Transverse colon (tissue), 4 donors: ENCODE data around the gene PAK1IP1. TPM values are rescaled to one million over a fixed set of nuclear protein-coding genes. Genes with fewer than 3 reads are reported as not detected.
A peak's percentile ranks its signal among the peaks of the same experiment; 100 is the strongest.
"Not testable (repeated sequence)": the region's sequence is repeated elsewhere in the genome, so short reads cannot be mapped to it uniquely, and the experiment has no call there.

Source experiments
- DNase-seq: peaks from one replicate; pipeline ENCODE4 v3.0.0-alpha.2; 2019
- H3K27ac ChIP-seq, 4 donors: fragments of 200-600 bp; sonication (generic); 2 replicates each; pipeline ENCODE4 v1.5.1; 2016 to 2018; ENCODE audit warnings: inconsistent platforms in 4 of 4
- H3K27me3 ChIP-seq: fragments of 200-600 bp; sonication (generic); 2 replicates; pipeline ENCODE4 v1.5.1; 2017; ENCODE audit warnings: inconsistent platforms
- H3K36me3 ChIP-seq, 4 donors: fragments of 200-600 bp; sonication (generic); 2 replicates each; pipeline ENCODE4 v1.5.1; 2017 to 2019; ENCODE audit warnings: inconsistent platforms in 4 of 4
- H3K4me1 ChIP-seq, 4 donors: fragments of 200-600 bp; sonication (generic); 2 replicates each; pipeline ENCODE4 v1.5.1; 2017 to 2020; ENCODE audit warnings: inconsistent platforms in 4 of 4
- H3K4me3 ChIP-seq, 4 donors: fragments of 200-600 bp; sonication (generic); 1 replicate in 1 of 4; 2 replicates in 3 of 4; pipeline versions ENCODE4 v1.5.1 to v1.6.1; 2017 to 2019; ENCODE audit warnings: inconsistent platforms in 4 of 4
- H3K9me3 ChIP-seq, 2 donors: fragments of 200-600 bp; sonication (generic); 2 replicates each; pipeline ENCODE4 v1.5.1; 2017 to 2019; ENCODE audit warnings: inconsistent platforms in 2 of 2
- CTCF ChIP-seq, 5 experiments: fragments of 200-600 bp in 3 of 5; fragments of 450-650 bp in 2 of 5; sonication (generic) in 3 of 5; IDR thresholded peaks; 1 replicate in 2 of 5; 2 replicates in 3 of 5; pipeline ENCODE4 v1.5.1; 2016 to 2017; ENCODE audit warnings: antibody characterized with exemption in 5 of 5, inconsistent platforms in 3 of 5, mild to moderate bottlenecking in 2 of 5, moderate library complexity in 1 of 5
- EP300 ChIP-seq: sonication (generic); formaldehyde crosslinking; IDR thresholded peaks from one replicate; pipeline ENCODE4 v1.6.1; 2017; ENCODE audit warnings: antibody characterized with exemption, low read depth
- POLR2A ChIP-seq: fragments of 450-650 bp; IDR thresholded peaks from one replicate; pipeline ENCODE4 v1.6.1; 2016; ENCODE audit warnings: antibody characterized with exemption, mild to moderate bottlenecking, moderate library complexity
- POLR2AphosphoS5 ChIP-seq, 3 donors: sonication (generic); formaldehyde crosslinking; IDR thresholded peaks; one replicate each; pipeline ENCODE4 v1.6.1; 2016; ENCODE audit warnings: antibody characterized with exemption in 3 of 3
- WGBS, 2 donors: methylation state at CpG; one replicate each; pipeline ENCODE4 v1.1.5; 2018; ENCODE audit warnings: low coverage in 1 of 2; 5-methylcytosine and 5-hydroxymethylcytosine counted together
- in situ Hi-C, 4 donors: fragments of 200-750 bp; cut with MboI; loops; one replicate each; pipeline versions ENCODE4 v1.15.0 to v1.15.1; 2017; ENCODE audit warnings: low sequenced_read_pairs in 3 of 4, low pct_ligation_motif_present in 1 of 4, low pct_unique_long_range_greater_than_20kb in 1 of 4
- intact Hi-C: fragments of 100-400 bp; cut with DNase I; formaldehyde crosslinking; loops from one replicate; pipeline ENCODE4 v1.15.1; 2023; ENCODE audit warnings: low total_unique reads
- total RNA-seq, 4 donors: library from RNA; depleted of rRNA; stranded (reverse); fragments of >200 nt; gene quantifications; one replicate each; pipeline ENCODE4 v1.1.0, GENCODE V29; 2016

Gene PAK1IP1
- total RNA-seq, 4 donors from 2014 or later: 5.6 to 6.4 (median 6.0) TPM

- in situ Hi-C loops: no loop called here
- H3K4me3 ChIP-seq: peak overlapping the region in 3 of 4 donors; percentile 57 to 62 (median 58)
- TF ChIP-seq POLR2AphosphoS5 (IDR thresholded peaks at IDR 0.05): no peak
- no peak for TF ChIP-seq EP300
- TF ChIP-seq CTCF (IDR thresholded peaks at IDR 0.05): no peak
- TF ChIP-seq POLR2A: no peak
- H3K27me3 ChIP-seq: no peaks in the 10 kb centered on the region
- 82 to 85% methylated on average over 2 to 8 of the region's 8 CpGs for whole genome bisulfite sequencing, 2 donors
- H3K36me3 ChIP-seq: no peaks in the 10 kb centered on the region
- intact Hi-C loops: no loop called here
- no peak for DNase-seq
- H3K27ac ChIP-seq: peak overlapping the region; percentile 79 to 93 (median 88)
- no peaks in the 10 kb centered on the region for H3K9me3 ChIP-seq
- H3K4me1 ChIP-seq: peaks cover 0 to 23% (median 15%) of the 10 kb centered on the region in 4 donors
These were observed 24.7 kb downstream of the PAK1IP1 start for GRCh38 chr6:10719296-10719963.

- Histone ChIP-seq H3K4me3 (peak overlapping the region; percentile 6 to 62 (median 58)), H3K36me3 (no peaks in the 10 kb centered on the region), H3K9me3 (no peaks in the 10 kb centered on the region), H3K27ac (peak overlapping the region; percentile 79 to 93 (median 88)), H3K27me3 (no peaks in the 10 kb centered on the region), H3K4me1 (peaks cover 0 to 28% (median 17%) of the 10 kb centered on the region in 4 donors)
- intact Hi-C loops (no loop called here), in situ Hi-C loops (no loop called here)
- DNase-seq: peak; percentile 16
- WGBS, 2 donors: 54 to 67% methylated on average over 1 to 6 of the region's 21 CpGs
- TF ChIP-seq POLR2AphosphoS5 (IDR thresholded peaks at IDR 0.05) (no peak), CTCF (IDR thresholded peaks at IDR 0.05) (no peak), EP300 (no peak), POLR2A (no peak)
These were observed 25.1 kb downstream of the PAK1IP1 start for GRCh38 chr6:10719964-10720264.

GRCh38 chr6:10720265-10720959 is 25.6 kb downstream of the PAK1IP1 start:
- TF ChIP-seq CTCF (IDR thresholded peaks at IDR 0.05) (no peak), POLR2A (peak; percentile 74), EP300 (no peak), POLR2AphosphoS5 (IDR thresholded peaks at IDR 0.05) (peak in 2 of 3 donors; percentile 31 to 44)
- H3K36me3 ChIP-seq: no peaks in the 10 kb centered on the region
- intact Hi-C loops (no loop called here), in situ Hi-C loops (no loop called here)
- 77% methylated on average over 49 of the region's 49 CpGs; no CpG with 5 or more reads in 1 of the 2 donors for WGBS, 2 donors
- H3K27ac ChIP-seq: peak overlapping the region; percentile 79 to 93 (median 88)
- H3K4me3 ChIP-seq: peak overlapping the region; percentile 6 to 62 (median 58)
- H3K27me3 ChIP-seq: no peaks in the 10 kb centered on the region
- H3K4me1 ChIP-seq: peaks cover 0 to 30% (median 18%) of the 10 kb centered on the region in 4 donors
- no peaks in the 10 kb centered on the region for H3K9me3 ChIP-seq
- peak; percentile 43 for DNase-seq

GRCh38 chr6:10720960-10721849 is 26.4 kb downstream of the PAK1IP1 start:
- in situ Hi-C loops, H3K9me3 ChIP-seq, H3K27me3 ChIP-seq, intact Hi-C loops, H3K36me3 ChIP-seq, DNase-seq: not testable (repeated sequence)
- peak in 1 of 5 experiments; percentile 28 for TF ChIP-seq CTCF (IDR thresholded peaks at IDR 0.05)
- H3K4me1 ChIP-seq: peaks cover 0 to 30% (median 18%) of the 10 kb centered on the region in 4 donors
- 83 to 84% methylated on average over 12 to 17 of the region's 17 CpGs for WGBS, 2 donors
- peak overlapping the region; percentile 79 to 93 (median 88) for H3K27ac ChIP-seq
- peak overlapping the region in 3 of 4 donors; percentile 57 to 62 (median 58) for H3K4me3 ChIP-seq
